WERI-Rb-1 (cell line): ENCODE results near the gene FZD7.

ENCODE experiments used
- DNase-seq: peaks from one replicate; pipeline ENCODE4 v3.0.0-alpha.2; 2020
- H3K27ac ChIP-seq: fragments of 250-450 bp; sonication (Bioruptor Pico); 2 replicates; pipeline ENCODE4 v1.5.1; 2020; ENCODE audit warnings: mild to moderate bottlenecking, moderate library complexity
- H3K27me3 ChIP-seq: fragments of 250-450 bp; sonication (Bioruptor Pico); 2 replicates; pipeline ENCODE4 v1.5.1; 2021; ENCODE audit warnings: mild to moderate bottlenecking, low read depth, moderate library complexity; ENCODE audit not compliant: insufficient read depth, severe bottlenecking
- H3K36me3 ChIP-seq: fragments of 250-450 bp; sonication (Bioruptor Pico); 2 replicates; pipeline ENCODE4 v1.5.1; 2020; ENCODE audit warnings: mild to moderate bottlenecking, moderate library complexity
- H3K4me3 ChIP-seq: 2 replicates; pipeline ENCODE4 v1.5.1; 2011; ENCODE audit warnings: low read depth, mild to moderate bottlenecking, control low read depth, low read length
- H3K9me3 ChIP-seq: fragments of 250-450 bp; sonication (Bioruptor Pico); 2 replicates; pipeline ENCODE4 v1.5.1; 2021; ENCODE audit warnings: mild to moderate bottlenecking, moderate library complexity; ENCODE audit not compliant: severe bottlenecking
- TF ChIP-seq, protein P1 (sequence below): IDR thresholded peaks from 2 replicates; pipeline ENCODE4 v1.5.1; 2011; ENCODE audit warnings: low read depth, mild to moderate bottlenecking, control low read depth, inconsistent platforms, low read length

The FZD7 gene

DNA sequence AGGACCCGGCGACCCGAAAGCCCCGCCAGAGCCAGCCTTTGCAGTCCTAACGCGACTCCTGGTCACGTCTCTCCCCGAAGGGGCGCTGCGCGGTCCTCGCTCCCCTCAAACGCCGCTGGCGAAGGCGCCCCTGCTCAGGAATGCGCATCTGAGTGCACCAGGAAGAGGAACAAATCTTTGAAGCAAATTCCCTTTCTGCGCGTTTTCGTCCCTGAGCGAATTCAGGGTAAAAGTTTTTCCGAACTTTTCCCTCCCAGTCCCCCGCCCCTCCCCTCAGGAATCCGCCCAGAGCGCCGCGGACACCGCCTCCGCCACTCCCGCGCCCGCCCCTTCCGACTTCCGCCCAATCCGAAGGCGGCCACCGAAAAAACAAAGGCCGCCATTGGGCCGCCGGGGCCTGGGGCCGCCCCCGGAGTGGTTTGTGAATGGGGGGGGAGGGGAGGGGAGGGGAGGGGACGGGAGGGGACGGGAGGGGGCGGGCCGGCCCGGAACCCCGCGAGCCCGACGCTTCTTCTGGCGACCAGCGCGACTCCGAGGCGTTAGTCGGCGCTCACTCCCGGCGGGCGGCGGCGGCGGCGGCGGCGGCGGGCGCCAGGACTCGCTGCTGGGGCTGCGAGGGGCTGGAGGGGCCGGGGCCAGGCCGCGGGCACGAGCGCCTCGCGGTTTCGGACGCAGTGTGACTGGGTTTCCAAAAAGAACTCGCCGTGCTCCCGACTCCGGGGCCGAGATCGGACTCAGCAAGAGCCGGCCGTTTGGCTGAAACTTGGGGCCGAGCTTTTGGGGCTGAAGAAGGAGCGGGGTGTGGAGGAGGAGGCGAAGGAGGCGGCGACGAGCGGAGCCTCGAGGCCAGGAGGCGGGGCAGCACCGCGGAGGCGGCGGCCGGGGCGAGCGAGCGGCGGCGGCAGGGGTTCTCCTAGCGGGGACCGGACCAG lies at the start of gene FZD7:
Gene FZD7, plus strand, starts transcription at position 539 of the 932 bp plus-strand sequence. CDS start 793 bp downstream, outside the sequence.
- peak; percentile 92 for DNase-seq
- Histone ChIP-seq H3K27me3 (no peaks in the 10 kb centered on the region), H3K4me3 (peak within 1 kb of the TSS; percentile 90), H3K27ac (peak within 1 kb of the TSS; percentile 88), H3K36me3 (peaks cover 13% of the 10 kb centered on the region), H3K9me3 (no peaks in the 10 kb centered on the region)
- TF ChIP-seq, protein P1, sequence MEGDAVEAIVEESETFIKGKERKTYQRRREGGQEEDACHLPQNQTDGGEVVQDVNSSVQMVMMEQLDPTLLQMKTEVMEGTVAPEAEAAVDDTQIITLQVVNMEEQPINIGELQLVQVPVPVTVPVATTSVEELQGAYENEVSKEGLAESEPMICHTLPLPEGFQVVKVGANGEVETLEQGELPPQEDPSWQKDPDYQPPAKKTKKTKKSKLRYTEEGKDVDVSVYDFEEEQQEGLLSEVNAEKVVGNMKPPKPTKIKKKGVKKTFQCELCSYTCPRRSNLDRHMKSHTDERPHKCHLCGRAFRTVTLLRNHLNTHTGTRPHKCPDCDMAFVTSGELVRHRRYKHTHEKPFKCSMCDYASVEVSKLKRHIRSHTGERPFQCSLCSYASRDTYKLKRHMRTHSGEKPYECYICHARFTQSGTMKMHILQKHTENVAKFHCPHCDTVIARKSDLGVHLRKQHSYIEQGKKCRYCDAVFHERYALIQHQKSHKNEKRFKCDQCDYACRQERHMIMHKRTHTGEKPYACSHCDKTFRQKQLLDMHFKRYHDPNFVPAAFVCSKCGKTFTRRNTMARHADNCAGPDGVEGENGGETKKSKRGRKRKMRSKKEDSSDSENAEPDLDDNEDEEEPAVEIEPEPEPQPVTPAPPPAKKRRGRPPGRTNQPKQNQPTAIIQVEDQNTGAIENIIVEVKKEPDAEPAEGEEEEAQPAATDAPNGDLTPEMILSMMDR = peak; percentile 38

DNA sequence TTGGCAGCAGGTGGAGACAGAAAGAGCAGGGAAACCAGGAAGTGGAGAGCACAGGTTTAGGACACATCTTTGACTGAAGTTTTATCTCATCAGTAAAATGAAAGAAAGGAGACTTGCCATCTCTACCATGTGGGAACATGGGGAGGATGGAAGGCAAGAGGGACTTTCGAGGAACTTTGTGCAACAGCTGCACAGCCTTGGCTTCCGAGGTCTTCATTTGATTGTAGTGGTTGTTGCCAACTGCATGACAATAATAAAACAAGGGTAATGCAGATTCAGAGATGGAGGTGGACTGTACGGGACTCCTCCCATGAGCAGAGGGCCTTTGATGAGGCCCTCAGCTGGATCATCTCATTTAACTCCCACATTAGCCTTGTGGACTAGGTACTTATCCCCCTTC lies 49.3 kb upstream of the FZD7 start:
- H3K9me3 ChIP-seq = no peaks in the 10 kb centered on the region
- no peaks in the 10 kb centered on the region for H3K27me3 ChIP-seq
- TF ChIP-seq, protein P1 = no peak
- DNase-seq = no peak
- H3K27ac ChIP-seq = peak overlapping the region; percentile 85; the same call in 1 of the 2 replicates
- no peaks in the 10 kb centered on the region for H3K36me3 ChIP-seq
- no peak overlapping the region for H3K4me3 ChIP-seq

DNA sequence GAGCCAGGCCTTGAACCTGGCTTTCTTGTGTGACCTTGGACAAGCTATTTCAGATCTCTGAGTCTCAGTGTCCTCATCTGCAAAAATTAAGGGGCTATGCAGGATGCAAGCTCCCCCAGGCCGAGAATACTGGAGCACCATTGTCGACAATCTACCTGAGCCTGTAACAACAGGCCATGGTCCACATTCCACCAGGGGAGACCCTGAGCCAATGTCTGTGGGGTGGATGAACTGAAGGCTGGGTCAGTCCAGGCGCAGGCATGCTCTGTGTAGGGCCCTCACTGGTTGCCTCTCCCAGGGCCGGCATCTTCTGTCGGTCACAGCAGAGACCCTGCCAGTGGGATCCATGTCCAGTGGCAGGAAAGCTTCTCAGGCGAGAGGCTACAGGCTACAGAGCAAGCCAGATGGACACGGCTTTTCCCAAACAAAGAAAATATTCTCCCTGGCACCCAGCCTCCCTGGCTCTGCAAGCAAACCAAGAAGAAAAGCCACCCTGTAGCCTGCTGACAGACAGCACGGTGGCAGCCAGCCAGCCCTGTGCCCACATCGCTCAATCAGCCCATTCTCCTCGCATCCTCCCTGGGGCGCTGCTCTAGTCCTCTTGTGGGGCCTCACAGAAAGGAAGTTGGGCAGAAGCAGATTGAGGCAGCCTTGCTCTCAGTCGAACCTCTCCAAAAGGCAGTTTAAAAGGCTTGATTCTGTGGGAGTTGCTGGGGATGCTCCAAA lies 48.7 kb upstream of the FZD7 start:
- H3K27ac ChIP-seq = peak overlapping the region; percentile 85
- no peaks in the 10 kb centered on the region for H3K36me3 ChIP-seq
- H3K4me3 ChIP-seq = no peak overlapping the region
- TF ChIP-seq, protein P1 = no peak
- no peaks in the 10 kb centered on the region for H3K27me3 ChIP-seq
- no peaks in the 10 kb centered on the region for H3K9me3 ChIP-seq
- no peak for DNase-seq

DNA sequence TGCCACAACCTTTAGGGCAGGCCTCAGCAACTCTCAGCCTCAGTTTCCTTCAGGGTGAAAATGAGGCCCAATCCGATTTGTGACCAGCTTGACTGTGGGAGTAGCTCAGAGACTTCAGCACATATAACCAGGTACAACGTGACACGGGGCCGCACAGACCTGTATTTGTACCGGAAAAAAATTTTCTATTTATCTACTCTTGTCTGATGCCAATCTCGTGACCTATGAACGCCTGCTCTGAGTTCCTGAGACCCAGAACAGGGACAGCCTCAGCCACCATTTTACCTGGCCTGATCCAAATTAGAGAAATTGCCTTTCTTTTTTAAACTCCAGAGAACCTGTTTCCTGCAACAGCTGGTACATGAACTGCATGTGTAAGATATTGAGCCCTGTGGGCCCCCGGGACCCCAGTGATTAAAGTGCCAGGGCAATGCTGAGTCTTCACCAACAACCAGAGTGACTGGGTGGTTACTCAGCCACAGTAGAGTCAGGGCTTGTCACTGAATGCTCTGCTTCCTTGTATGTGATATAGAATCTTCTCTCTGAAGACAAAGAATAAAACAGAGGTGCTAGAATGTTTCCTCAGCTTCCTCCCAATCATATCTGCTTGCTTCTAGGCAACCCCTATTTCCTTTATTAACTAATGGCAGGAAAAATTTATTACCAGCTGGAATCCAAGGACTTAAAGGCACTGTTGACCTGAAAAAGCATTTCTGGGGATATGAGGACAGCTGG lies 47.8 kb upstream of the FZD7 start:
- Histone ChIP-seq H3K4me3 (no peak overlapping the region), H3K36me3 (no peaks in the 10 kb centered on the region), H3K27me3 (no peaks in the 10 kb centered on the region), H3K27ac (peak overlapping the region; percentile 85), H3K9me3 (no peaks in the 10 kb centered on the region)
- DNase-seq = peak; percentile 51
- TF ChIP-seq, protein P1 = no peak

DNA sequence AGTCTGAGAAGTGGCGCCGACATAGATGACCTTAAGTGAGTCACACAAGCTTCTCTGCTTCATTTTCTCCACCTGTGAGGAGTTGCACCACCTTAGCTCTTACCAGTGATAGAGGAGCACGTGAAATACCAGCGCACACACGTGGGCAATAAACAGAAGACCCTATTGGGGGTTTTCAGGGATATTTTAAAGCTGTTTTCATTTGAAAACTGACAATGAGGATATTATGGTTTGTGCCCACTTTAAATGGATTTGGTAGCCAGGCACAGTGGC lies 47.3 kb upstream of the FZD7 start:
- peak; percentile 66 for DNase-seq
- H3K36me3 ChIP-seq = no peaks in the 10 kb centered on the region
- TF ChIP-seq, protein P1 = no peak
- peak overlapping the region; percentile 85 for H3K27ac ChIP-seq
- H3K9me3 ChIP-seq = no peaks in the 10 kb centered on the region
- no peaks in the 10 kb centered on the region for H3K27me3 ChIP-seq
- H3K4me3 ChIP-seq = no peak overlapping the region
